HG03025 (cell line): Measurements from ENCODE around the gene TKT.
"Not testable (repeated sequence)": the region's sequence is repeated elsewhere in the genome, so short reads cannot be mapped to it uniquely, and the experiment has no call there.

Source experiments
- ATAC-seq: cut with Tn5 transposase; IDR thresholded peaks from one replicate; pipeline ENCODE4 v1.9.1; 2021; ENCODE audit warnings: mild to moderate bottlenecking, moderate library complexity; ENCODE audit not compliant: unreplicated experiment, low FRiP score

The TKT gene

GRCh38 chr3:53255775-53256703 is at the start of gene TKT:
TSS of gene TKT (minus strand) at chr3:53256022. CDS start at chr3:53255942, 80 bp downstream.
- peak; percentile 39 for ATAC-seq

- ATAC-seq = no peak
Measured at GRCh38 chr3:53303957-53304356, 48.1 kb upstream of the TKT start.

GRCh38 chr3:53303549-53303948 is 47.7 kb upstream of the TKT start:
- no peak for ATAC-seq

- ATAC-seq = no peak
Measured at GRCh38 chr3:53300826-53301225, 45.0 kb upstream of the TKT start.

- not testable (repeated sequence) for ATAC-seq
Measured at GRCh38 chr3:53299611-53300023, 43.8 kb upstream of the TKT start.

GRCh38 chr3:53295410-53295809 is 39.6 kb upstream of the TKT start:
- no peak for ATAC-seq

- ATAC-seq = no peak
Measured at GRCh38 chr3:53293867-53294266, 38.0 kb upstream of the TKT start.

- no peak for ATAC-seq
Measured at GRCh38 chr3:53288214-53288613, 32.4 kb upstream of the TKT start.

- ATAC-seq = no peak
Measured at GRCh38 chr3:53287131-53287629, 31.4 kb upstream of the TKT start.

GRCh38 chr3:53286727-53287126 is 30.9 kb upstream of the TKT start:
- ATAC-seq = no peak

- no peak for ATAC-seq
Measured at GRCh38 chr3:53282581-53282980, 26.8 kb upstream of the TKT start.

- no peak for ATAC-seq
Measured at GRCh38 chr3:53278667-53279066, 22.8 kb upstream of the TKT start.

- no peak for ATAC-seq
Measured at GRCh38 chr3:53274938-53275605, 19.2 kb upstream of the TKT start.

GRCh38 chr3:53273146-53273670 is 17.4 kb upstream of the TKT start:
- ATAC-seq = no peak

- ATAC-seq = no peak
Measured at GRCh38 chr3:53269888-53270880, 14.4 kb upstream of the TKT start.

GRCh38 chr3:53269193-53269592 is 13.4 kb upstream of the TKT start:
- ATAC-seq = not testable (repeated sequence)

- no peak for ATAC-seq
Measured at GRCh38 chr3:53267766-53268165, 11.9 kb upstream of the TKT start.

GRCh38 chr3:53264718-53265117 is 8.9 kb upstream of the TKT start:
- no peak for ATAC-seq

- ATAC-seq = no peak
Measured at GRCh38 chr3:53263907-53264306, 8.1 kb upstream of the TKT start.

- no peak for ATAC-seq
Measured at GRCh38 chr3:53261712-53262111, 5.9 kb upstream of the TKT start.
